Smooth muscle cell (in vitro differentiated cells): Measurements from ENCODE around the gene MAP2K7. TPM values are rescaled to one million over a fixed set of nuclear protein-coding genes. Genes with fewer than 3 reads are reported as not detected.

Source experiments
- DNase-seq: peaks from one replicate; lab custom pipeline; 2025; ENCODE audit not compliant: unreplicated experiment; lab: John Stamatoyannopoulos, UW
- H2AFZ ChIP-seq: fragments of 200-600 bp; sonication (generic); 2 replicates; pipeline ENCODE4 v1.6.0; 2016; ENCODE audit warnings: antibody characterized with exemption, low read depth, mild to moderate bottlenecking
- H3F3A ChIP-seq: fragments of 200-600 bp; sonication (generic); 2 replicates; pipeline ENCODE4 v1.6.0; 2017; ENCODE audit warnings: antibody characterized with exemption, low read depth
- H3K27ac ChIP-seq: fragments of 200-600 bp; sonication (generic); 2 replicates; pipeline ENCODE4 v1.5.1; 2016; ENCODE audit warnings: low read depth, mild to moderate bottlenecking
- H3K27me3 ChIP-seq: fragments of 200-600 bp; sonication (generic); 2 replicates; pipeline ENCODE4 v1.6.1; 2016; ENCODE audit warnings: low read depth, mild to moderate bottlenecking
- H3K36me3 ChIP-seq: fragments of 200-600 bp; sonication (generic); 2 replicates; pipeline ENCODE4 v1.5.1; 2016; ENCODE audit warnings: low read depth
- H3K4me1 ChIP-seq: fragments of 200-600 bp; sonication (generic); 2 replicates; pipeline ENCODE4 v1.5.1; 2016; ENCODE audit warnings: low read depth
- H3K4me2 ChIP-seq: fragments of 200-600 bp; sonication (generic); 2 replicates; pipeline ENCODE4 v1.6.0; 2016; ENCODE audit warnings: mild to moderate bottlenecking
- H3K4me3 ChIP-seq: fragments of 200-600 bp; sonication (generic); 2 replicates; pipeline ENCODE4 v1.5.1; 2016; ENCODE audit warnings: mild to moderate bottlenecking
- H3K79me2 ChIP-seq: fragments of 200-600 bp; sonication (generic); 2 replicates; pipeline ENCODE4 v1.6.0; 2016; ENCODE audit warnings: low read depth, mild to moderate bottlenecking
- H3K9ac ChIP-seq: fragments of 200-600 bp; sonication (generic); 2 replicates; pipeline ENCODE4 v1.6.0; 2016; ENCODE audit warnings: low read depth
- H3K9me3 ChIP-seq: fragments of 200-600 bp; sonication (generic); replicated peaks from 2 replicates; pipeline ENCODE4 v1.5.1; 2016; ENCODE audit warnings: low read depth
- H4K20me1 ChIP-seq: fragments of 200-600 bp; sonication (generic); 2 replicates; pipeline ENCODE4 v1.6.0; 2016; ENCODE audit warnings: low read depth
- CTCF ChIP-seq: fragments of 200-600 bp; sonication (generic); IDR thresholded peaks from 2 replicates; pipeline ENCODE4 v1.5.1; 2017; ENCODE audit warnings: borderline replicate concordance, mild to moderate bottlenecking, antibody characterized with exemption; ENCODE audit not compliant: insufficient read depth, poor library complexity, severe bottlenecking
- WGBS: methylation state at CpG from one replicate; pipeline ENCODE4 v1.1.7; 2016; ENCODE audit warnings: low lambda C conversion rate; 5-methylcytosine and 5-hydroxymethylcytosine counted together
- polyA plus RNA-seq: library from polyadenylated mRNA; unstranded; fragments of >200 nt; fragmentation: Nextera tagmentation; extraction: Ambion mirVana; gene quantifications from 2 replicates; pipeline ENCODE4 v1.2.1, GENCODE V29; 2016
- total RNA-seq: library from RNA; depleted of rRNA; stranded (reverse); fragments of >200 nt; gene quantifications from 2 replicates; pipeline ENCODE4 v1.2.3, GENCODE V29; 2014

The MAP2K7 gene
- total and polyA plus RNA-seq, 2 experiments from 2014 or later: 6.7 to 9.2 TPM

GRCh38 chr19:7943444-7944176 lies 39.9 kb downstream of the MAP2K7 start, which contains the start of gene TIMM44:
Gene TIMM44, minus strand, starts transcription at chr19:7943666. Its CDS starts 15 bp downstream, at chr19:7943651.
- H3K36me3 ChIP-seq: no peaks in the 10 kb centered on the region
- 1% methylated on average over 52 of the region's 56 CpGs for WGBS
- H3K9ac ChIP-seq: peak within 1 kb of the TSS; percentile 97
- peak within 1 kb of the TSS; percentile 89 for H3K27ac ChIP-seq
- H2AFZ ChIP-seq: peak within 1 kb of the TSS; percentile 57
- H3K27me3 ChIP-seq: no peaks in the 10 kb centered on the region
- peak; percentile 93 for DNase-seq
- H3K4me2 ChIP-seq: peak within 1 kb of the TSS; percentile 95
- H3K4me1 ChIP-seq: peaks cover 5% of the 10 kb centered on the region
- H4K20me1 ChIP-seq: peaks cover 5% of the 10 kb centered on the region
- H3K4me3 ChIP-seq: peak within 1 kb of the TSS; percentile 75
- H3K9me3 ChIP-seq: no peaks in the 10 kb centered on the region
- H3K79me2 ChIP-seq: peaks cover 26% of the 10 kb centered on the region
- no peak for TF ChIP-seq CTCF
- H3F3A ChIP-seq: no peaks in the 10 kb centered on the region

- H3K36me3 ChIP-seq: no peaks in the 10 kb centered on the region
- no peaks in the 10 kb centered on the region for H3F3A ChIP-seq
- peak overlapping the region; percentile 73 for H3K9ac ChIP-seq
- H3K4me2 ChIP-seq: peak overlapping the region; percentile 94
- H3K79me2 ChIP-seq: peaks cover 26% of the 10 kb centered on the region
- peaks cover 5% of the 10 kb centered on the region for H4K20me1 ChIP-seq
- H3K27ac ChIP-seq: peak overlapping the region; percentile 86
- TF ChIP-seq CTCF: peak; percentile 93
- 31% methylated on average over 18 of the region's 18 CpGs for WGBS
- peak overlapping the region; percentile 70 for H3K4me3 ChIP-seq
- H3K27me3 ChIP-seq: no peaks in the 10 kb centered on the region
- no peak overlapping the region for H2AFZ ChIP-seq
- no peaks in the 10 kb centered on the region for H3K9me3 ChIP-seq
- peaks cover 5% of the 10 kb centered on the region for H3K4me1 ChIP-seq
- DNase-seq: peak; percentile 70
Measured at GRCh38 chr19:7944177-7944761, 40.6 kb downstream of the MAP2K7 start.

- H3K27ac ChIP-seq: no peak overlapping the region
- peaks cover 5% of the 10 kb centered on the region for H4K20me1 ChIP-seq
- H3K4me3 ChIP-seq: no peak overlapping the region
- 87% methylated on average over 4 of the region's 4 CpGs for WGBS
- no peaks in the 10 kb centered on the region for H3F3A ChIP-seq
- no peaks in the 10 kb centered on the region for H3K9me3 ChIP-seq
- no peaks in the 10 kb centered on the region for H3K4me1 ChIP-seq
- H2AFZ ChIP-seq: no peak overlapping the region
- H3K9ac ChIP-seq: no peak overlapping the region
- no peaks in the 10 kb centered on the region for H3K27me3 ChIP-seq
- DNase-seq: no peak
- TF ChIP-seq CTCF: no peak
- H3K79me2 ChIP-seq: peaks cover 2% of the 10 kb centered on the region
- no peaks in the 10 kb centered on the region for H3K36me3 ChIP-seq
- no peak overlapping the region for H3K4me2 ChIP-seq
Measured at GRCh38 chr19:7947939-7948338, 44.3 kb downstream of the MAP2K7 start.
